Stimulated activated CD8-positive, alpha-beta memory T cell treated with anti-CD3 and anti-CD28 coated beads, Interleukin-12 subunit alpha, Interleukin-12 subunit beta, amount 100 ng/mL, for 1 hour (primary cell): ENCODE measurements around the gene TNRC6A.
"Not testable (repeated sequence)": the region's sequence is repeated elsewhere in the genome, so short reads cannot be mapped to it uniquely, and the experiment has no call there.

Experiments used
- DNase-seq: peaks from one replicate; pipeline ENCODE4 v3.0.0-alpha.2; 2020; ENCODE audit warnings: low read depth

Gene TNRC6A

GRCh38 chr16:24728011-24728410 lies 1.4 kb upstream of the TNRC6A start:
- DNase-seq: no peak

- DNase-seq: no peak
Observed at GRCh38 chr16:24728891-24729242, 584 bp upstream of the TNRC6A start.

GRCh38 chr16:24729951-24730815 lies 732 bp downstream of the TNRC6A start:
- DNase-seq: no peak

DNA sequence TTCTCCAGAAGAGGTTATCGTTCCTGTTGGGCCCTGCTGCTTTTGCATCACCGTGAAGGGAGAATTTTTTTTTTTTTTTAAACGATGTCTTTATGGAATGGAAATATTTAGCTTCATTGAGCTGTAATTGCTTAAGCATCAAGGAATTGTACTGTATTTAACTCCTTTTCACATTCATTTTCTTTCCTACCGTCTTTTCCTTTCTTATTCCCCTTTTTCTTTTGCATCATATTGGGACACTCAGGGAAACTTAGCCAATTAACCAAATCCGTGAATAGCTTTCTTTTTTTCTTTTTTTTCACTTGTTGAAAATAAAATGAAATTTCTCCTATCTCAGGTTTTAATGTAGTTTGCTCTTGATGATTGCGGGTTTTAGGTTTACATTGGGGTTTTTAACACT lies 1.5 kb downstream of the TNRC6A start:
- no peak for DNase-seq

GRCh38 chr16:24731722-24732419 lies 2.4 kb downstream of the TNRC6A start:
- no peak for DNase-seq

- no peak for DNase-seq
Observed at GRCh38 chr16:24734382-24734781, 4.9 kb downstream of the TNRC6A start.

GRCh38 chr16:24736758-24737157 lies 7.3 kb downstream of the TNRC6A start:
- DNase-seq: no peak

GRCh38 chr16:24737391-24737871 lies 8.0 kb downstream of the TNRC6A start:
- DNase-seq: no peak

- DNase-seq: no peak
Observed at GRCh38 chr16:24737916-24738594, 8.6 kb downstream of the TNRC6A start.

- no peak for DNase-seq
Observed at GRCh38 chr16:24738895-24739294, 9.4 kb downstream of the TNRC6A start.

GRCh38 chr16:24741862-24742261 lies 12.4 kb downstream of the TNRC6A start:
- DNase-seq: no peak

DNA sequence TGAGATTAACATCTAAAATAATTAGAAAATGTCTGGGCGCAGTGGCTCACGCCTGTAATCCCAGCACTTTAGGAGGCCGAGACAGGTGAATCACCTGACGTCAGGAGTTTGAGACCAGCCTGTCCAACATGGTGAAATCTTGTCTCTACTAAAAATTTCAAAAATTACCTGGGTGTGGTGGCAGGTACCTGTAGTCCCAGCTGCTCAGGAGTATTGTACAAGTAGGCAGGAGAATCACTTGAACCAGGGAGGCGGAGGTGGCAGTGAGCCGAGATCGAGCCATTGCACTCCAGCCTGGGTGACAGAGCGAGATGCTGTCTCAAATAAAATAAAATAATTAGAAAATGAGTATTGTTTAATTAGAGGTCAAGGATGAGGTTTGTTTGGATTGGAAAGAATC lies 13.2 kb downstream of the TNRC6A start:
- DNase-seq: not testable (repeated sequence)

GRCh38 chr16:24745391-24745790 lies 15.9 kb downstream of the TNRC6A start:
- no peak for DNase-seq

DNA sequence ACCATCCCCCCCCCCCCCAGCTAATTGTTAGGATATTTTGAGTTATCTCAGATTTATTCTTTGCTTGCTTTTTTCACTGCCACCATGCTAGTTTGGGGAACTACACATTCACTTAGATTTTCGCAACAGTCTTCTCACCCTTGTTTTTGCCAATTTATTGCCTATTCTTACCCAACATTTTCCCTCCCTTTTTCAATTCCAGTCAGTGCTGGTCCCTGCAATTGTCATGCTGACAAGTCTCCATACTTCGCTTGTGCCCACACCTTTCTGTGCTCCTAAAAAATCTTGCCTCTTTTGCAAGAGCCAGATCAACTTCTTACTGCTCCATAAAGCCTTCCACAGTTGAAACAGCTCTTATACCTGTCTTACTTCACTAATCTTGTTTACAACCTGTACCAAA lies 16.3 kb downstream of the TNRC6A start:
- no peak for DNase-seq

GRCh38 chr16:24747441-24747840 lies 18.0 kb downstream of the TNRC6A start:
- DNase-seq: no peak

- no peak for DNase-seq
Observed at GRCh38 chr16:24748242-24748641, 18.8 kb downstream of the TNRC6A start.

- DNase-seq: no peak
Observed at GRCh38 chr16:24749310-24749709, 19.9 kb downstream of the TNRC6A start.

DNA sequence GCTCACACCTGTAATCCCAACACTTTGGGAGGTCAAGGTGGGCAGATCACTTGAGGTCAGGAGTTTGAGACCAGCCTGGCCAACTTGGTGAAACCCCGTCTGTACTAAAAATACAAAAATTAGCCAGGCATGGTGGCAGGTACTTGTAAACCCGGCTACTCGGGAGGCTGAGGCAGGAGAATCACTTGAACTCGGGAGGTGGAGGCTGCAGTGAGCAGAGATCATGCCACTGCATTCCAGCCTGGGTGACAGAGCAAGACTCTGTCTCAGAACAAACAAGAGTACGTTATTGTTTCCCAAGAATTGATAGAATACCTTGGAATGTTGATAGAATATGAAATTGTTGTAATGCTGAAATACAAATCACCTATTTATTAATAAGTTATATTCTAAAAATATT lies 20.4 kb downstream of the TNRC6A start:
- DNase-seq: not testable (repeated sequence)

DNA sequence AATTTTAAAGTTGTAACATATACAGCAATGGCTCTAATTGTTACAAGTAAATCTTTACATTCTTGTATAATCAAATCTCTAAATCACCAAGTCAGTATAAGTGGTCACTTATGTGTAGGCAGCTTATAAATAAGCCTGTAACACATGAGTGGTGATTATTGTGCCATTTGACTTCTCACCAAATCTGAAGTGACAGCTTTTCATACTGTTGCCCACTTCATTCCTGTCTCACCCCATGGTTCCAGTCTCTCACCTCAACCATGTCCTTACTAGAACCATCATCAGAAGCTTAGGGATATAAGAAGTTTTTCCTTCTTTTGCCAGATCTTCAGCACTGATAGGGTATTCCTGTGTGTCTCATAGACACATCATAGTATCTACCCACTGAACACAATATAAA lies 23.5 kb downstream of the TNRC6A start:
- DNase-seq: no peak

DNA sequence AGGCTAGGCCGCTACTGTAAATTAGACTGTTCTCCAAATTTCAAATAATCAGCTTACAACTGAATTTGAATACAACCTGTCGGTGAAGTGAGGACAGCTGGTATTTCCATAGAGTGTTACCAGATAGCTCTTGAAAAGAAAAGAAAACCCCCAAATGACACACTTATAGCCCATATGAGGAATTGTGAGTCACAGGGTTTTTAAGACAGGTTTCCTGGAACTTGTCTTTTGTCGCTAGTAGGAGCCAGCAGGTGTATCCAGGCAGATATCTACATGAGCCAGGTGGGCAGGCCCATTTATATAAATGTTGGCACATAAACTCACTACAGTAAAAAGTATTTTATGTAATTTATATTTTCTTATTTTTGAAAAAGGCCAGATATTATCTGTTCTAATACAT lies 24.0 kb downstream of the TNRC6A start:
- no peak for DNase-seq

- no peak for DNase-seq
Observed at GRCh38 chr16:24754543-24754942, 25.1 kb downstream of the TNRC6A start.

- DNase-seq: no peak
Observed at GRCh38 chr16:24755201-24755874, 25.9 kb downstream of the TNRC6A start.
